GM21526 (cell line): ENCODE results near the gene NDST4.

Source experiments
- ATAC-seq: cut with Tn5 transposase; IDR thresholded peaks from one replicate; pipeline ENCODE4 v1.9.1; 2021; ENCODE audit warnings: moderate library complexity; ENCODE audit not compliant: unreplicated experiment, low FRiP score

NDST4 gene

GRCh38 chr4:114811564-114812301 lies 301.7 kb downstream of the NDST4 start:
- no peak for ATAC-seq

- ATAC-seq, result peak; percentile 99
Measured at GRCh38 chr4:114807759-114808404, 305.5 kb downstream of the NDST4 start.

GRCh38 chr4:114807357-114807756 lies 306.1 kb downstream of the NDST4 start:
- no peak for ATAC-seq

- no peak for ATAC-seq
Measured at GRCh38 chr4:114791976-114792375, 321.4 kb downstream of the NDST4 start.

GRCh38 chr4:114785570-114785969 lies 327.9 kb downstream of the NDST4 start:
- no peak for ATAC-seq

GRCh38 chr4:114783215-114783595 lies 330.2 kb downstream of the NDST4 start:
- no peak for ATAC-seq

GRCh38 chr4:114782415-114783214 lies 330.8 kb downstream of the NDST4 start:
- ATAC-seq, result no peak

GRCh38 chr4:114780205-114780604 lies 333.2 kb downstream of the NDST4 start:
- no peak for ATAC-seq
